HCT116 (cell line): ENCODE data around the gene GPHN. TPM values are rescaled to one million over a fixed set of nuclear protein-coding genes. Genes with fewer than 3 reads are reported as not detected.

Source experiments
- ATAC-seq: fragments of 200-7000 bp; cut with Tn5 transposase; 2 replicates; pipeline ENCODE4 v1.9.1; 2020; ENCODE audit warnings: mild to moderate bottlenecking, moderate library complexity
- BruUV-seq: library from RNA; stranded (reverse); fragments of 400-500 nt; replicated peaks from 2 replicates; lab custom pipeline; 2021; lab: Mats Ljungman, UMichigan
- CTCF ChIA-PET: fragments of 300-600 bp; sonication (Branson Sonifier 250); formaldehyde crosslinking; loops from one replicate; lab custom pipeline; 2021; ENCODE audit warnings: antibody characterized with exemption; lab: Charles Lee
- POLR2A ChIA-PET: fragments of 300-600, 350-600 bp; sonication (Branson Sonifier 250); formaldehyde crosslinking; loops from one replicate; lab custom pipeline; 2021; ENCODE audit warnings: antibody characterized with exemption; lab: Charles Lee
- RAD21 ChIA-PET, 2 experiments: fragments of 300-600 bp; sonication (Branson Sonifier 250); formaldehyde crosslinking; loops; one replicate each; lab custom pipeline; 2023; ENCODE audit warnings: low total read pairs in 2 of 2; ENCODE audit not compliant: uncharacterized antibody in 2 of 2, unreplicated experiment in 2 of 2, low non-redundant PET in 1 of 2; lab: Charles Lee
- DNase-seq: peaks from one replicate; pipeline ENCODE4 v3.0.0-alpha.2; 2010; ENCODE audit warnings: low read depth, low spot score
- H2AFZ ChIP-seq: fragments of 200-600 bp; shearing (Covaris generic), sonication (generic); 2 replicates; pipeline ENCODE4 v1.6.1; 2017; ENCODE audit warnings: low read depth, mixed run types, mixed read lengths, antibody characterized with exemption, low read length; ENCODE audit not compliant: poor library complexity, severe bottlenecking
- H3K27ac ChIP-seq: 2 replicates; pipeline ENCODE4 v1.5.1; 2012; ENCODE audit warnings: low read depth, low read length
- H3K27me3 ChIP-seq: fragments of 200-600 bp; sonication (generic); 2 replicates; pipeline ENCODE4 v1.6.1; 2016; ENCODE audit warnings: mixed run types, low read length, mixed read lengths; ENCODE audit not compliant: insufficient read depth
- H3K36me3 ChIP-seq, 2 experiments: fragments of 200-500 bp in 1 of 2; fragments of 200-600 bp in 1 of 2; sonication (Bioruptor generic) in 1 of 2; sonication (generic) in 1 of 2; 2 replicates each; pipeline versions ENCODE4 v1.5.1 to v1.6.1; 2014 to 2016; ENCODE audit warnings: low read length in 2 of 2, inconsistent platforms in 1 of 2, mixed read lengths in 1 of 2, mixed run types in 1 of 2; ENCODE audit not compliant: insufficient read depth in 2 of 2, control insufficient read depth in 1 of 2
- H3K4me1 ChIP-seq, 2 experiments: fragments of 200-600 bp in 1 of 2; sonication (generic) in 1 of 2; 2 replicates each; pipeline versions ENCODE4 v1.5.1 to v1.6.1; 2012 to 2017; ENCODE audit warnings: low read length in 2 of 2, inconsistent platforms in 1 of 2, mild to moderate bottlenecking in 1 of 2, mixed read lengths in 1 of 2, mixed run types in 1 of 2, moderate library complexity in 1 of 2; ENCODE audit not compliant: insufficient read depth in 2 of 2, control insufficient read depth in 1 of 2
- H3K4me2 ChIP-seq: fragments of 200-600 bp; sonication (generic); 2 replicates; pipeline ENCODE4 v1.6.1; 2017; ENCODE audit warnings: mixed run types, low read length, mixed read lengths
- H3K4me3 ChIP-seq, 2 experiments: fragments of 200-600 bp in 1 of 2; sonication (generic) in 1 of 2; replicated peaks in 1 of 2; 2 replicates each; pipeline ENCODE4 v1.5.1; 2011 to 2016; ENCODE audit warnings: low read length in 2 of 2, control low read depth in 1 of 2, low read depth in 1 of 2, mild to moderate bottlenecking in 1 of 2, mixed read lengths in 1 of 2, mixed run types in 1 of 2
- H3K79me2 ChIP-seq: fragments of 200-600 bp; sonication (generic); 2 replicates; pipeline ENCODE4 v1.6.1; 2017; ENCODE audit warnings: mild to moderate bottlenecking, mixed run types, low read length, moderate library complexity, mixed read lengths; ENCODE audit not compliant: insufficient read depth
- H3K9ac ChIP-seq: fragments of 200-600 bp; sonication (generic); 2 replicates; pipeline ENCODE4 v1.6.1; 2016; ENCODE audit warnings: low read length, mixed read lengths
- H3K9me2 ChIP-seq: fragments of 200-600 bp; sonication (generic), shearing (Covaris generic); 2 replicates; pipeline ENCODE4 v1.6.1; 2017; ENCODE audit warnings: mixed run types, mild to moderate bottlenecking, moderate library complexity; ENCODE audit not compliant: insufficient read depth
- H3K9me3 ChIP-seq, 2 experiments: fragments of 200-500 bp in 1 of 2; fragments of 200-600 bp in 1 of 2; sonication (Bioruptor generic) in 1 of 2; sonication (generic) in 1 of 2; 2 replicates each; pipeline ENCODE4 v1.6.1; 2014 to 2017; ENCODE audit warnings: low read length in 2 of 2, mixed read lengths in 2 of 2, inconsistent platforms in 1 of 2, low read depth in 1 of 2, mild to moderate bottlenecking in 1 of 2, mixed run types in 1 of 2, moderate library complexity in 1 of 2; ENCODE audit not compliant: control insufficient read depth in 1 of 2, insufficient read depth in 1 of 2
- H4K20me1 ChIP-seq: fragments of 200-600 bp; sonication (generic), shearing (Covaris generic); 2 replicates; pipeline ENCODE4 v1.6.1; 2017; ENCODE audit warnings: mixed run types, mild to moderate bottlenecking, moderate library complexity; ENCODE audit not compliant: insufficient read depth
- CBX3 ChIP-seq: IDR thresholded peaks from 2 replicates; pipeline ENCODE4 v1.6.1; 2012; ENCODE audit warnings: low read depth
- CTCF ChIP-seq, 3 experiments: fragments of 200-600 bp in 1 of 3; sonication (generic) in 1 of 3; IDR thresholded peaks in 2 of 3; conservative IDR thresholded peaks in 1 of 3; 2 replicates each; pipeline ENCODE4 v1.5.1; 2012 to 2017; ENCODE audit warnings: low read depth in 2 of 3, low read length in 2 of 3, antibody characterized with exemption in 1 of 3, borderline replicate concordance in 1 of 3, control low read depth in 1 of 3, mild to moderate bottlenecking in 1 of 3, mixed read lengths in 1 of 3, mixed run types in 1 of 3, moderate library complexity in 1 of 3; ENCODE audit not compliant: insufficient read depth in 1 of 3
- ELF1 ChIP-seq: IDR thresholded peaks from 2 replicates; pipeline ENCODE4 v1.6.1; 2012; ENCODE audit warnings: low read depth, borderline replicate concordance
- EZH2 ChIP-seq: fragments of 200-600 bp; sonication (generic); IDR thresholded peaks from 2 replicates; pipeline ENCODE4 v1.6.1; 2017; ENCODE audit warnings: antibody characterized with exemption, mixed run types
- EZH2phosphoT487 ChIP-seq: fragments of 200-600 bp; IDR thresholded peaks from 2 replicates; pipeline ENCODE4 v1.6.1; 2018; ENCODE audit warnings: antibody characterized with exemption, borderline replicate concordance
- FOSL1 ChIP-seq: IDR thresholded peaks from 2 replicates; pipeline ENCODE4 v1.6.1; 2012; ENCODE audit warnings: low read depth
- MAX ChIP-seq: IDR thresholded peaks from 2 replicates; pipeline ENCODE4 v1.6.1; 2012
- POLR2A ChIP-seq: IDR thresholded peaks from 2 replicates; pipeline ENCODE4 v1.7.0; 2011; ENCODE audit warnings: borderline replicate concordance; ENCODE audit not compliant: insufficient read depth, insufficient read length; ENCODE audit errors: extremely low read depth
- RAD21 ChIP-seq: IDR thresholded peaks from 2 replicates; pipeline ENCODE4 v1.6.1; 2012; ENCODE audit warnings: low read depth, mild to moderate bottlenecking
- SP1 ChIP-seq: IDR thresholded peaks from 2 replicates; pipeline ENCODE4 v1.6.1; 2012; ENCODE audit warnings: low read depth
- TCF7L2 ChIP-seq: IDR thresholded peaks from 2 replicates; pipeline ENCODE4 v1.7.0; 2011; ENCODE audit warnings: borderline replicate concordance, inconsistent platforms; ENCODE audit not compliant: insufficient read depth, insufficient read length; ENCODE audit errors: extremely low read depth
- YY1 ChIP-seq: IDR thresholded peaks from 2 replicates; pipeline ENCODE4 v1.6.1; 2011; ENCODE audit warnings: low read length, low read depth, moderate library complexity, mild to moderate bottlenecking; ENCODE audit not compliant: insufficient replicate concordance; ENCODE audit errors: extremely low read depth
- ZBTB33 ChIP-seq: IDR thresholded peaks from 2 replicates; pipeline ENCODE4 v1.6.1; 2011; ENCODE audit warnings: mild to moderate bottlenecking, low read length, moderate library complexity; ENCODE audit not compliant: insufficient replicate concordance; ENCODE audit errors: extremely low read depth
- ZFX ChIP-seq: fragments of 450-650 bp; IDR thresholded peaks from 2 replicates; pipeline ENCODE4 v1.6.1; 2017
- intact Hi-C: fragments of 100-400 bp; cut with micrococcal nuclease; formaldehyde crosslinking; loops from 2 replicates; pipeline ENCODE4 v1.10.0; 2022
- total RNA-seq: library from RNA; stranded (reverse); gene quantifications from one replicate; pipeline ENCODE4 v1.2.1, GENCODE V29; 2021; ENCODE audit not compliant: unreplicated experiment
- TF ChIP-seq, protein P1 (sequence below): IDR thresholded peaks from 2 replicates; pipeline ENCODE4 v1.6.1; 2012

GPHN gene
- total RNA-seq, 1 experiment from 2014 or later, result 43.8 TPM

GRCh38 chr14:66477567-66477966 lies 30.4 kb upstream of the GPHN start:
- ChIA-PET CTCF (no interaction called here), RAD21 (no interaction called here)
- Histone ChIP-seq H3K79me2 (no peaks in the 10 kb centered on the region), H3K4me1 (no peaks in the 10 kb centered on the region), H2AFZ (no peak overlapping the region), H3K27ac (no peak overlapping the region), H3K9me3 (no peaks in the 10 kb centered on the region), H3K9me2 (no peaks in the 10 kb centered on the region)
- BruUV-seq, result no TSS peak
- intact Hi-C loops, result no loop called here
- TF ChIP-seq CBX3 (no peak), MAX (no peak), ZFX (no peak), SP1 (no peak), ELF1 (no peak), EZH2phosphoT487 (no peak), ZBTB33 (no peak), TCF7L2 (no peak), YY1 (no peak), CTCF (IDR thresholded peaks at IDR 0.05 in 2 of 3, conservative IDR thresholded peaks at IDR 0.05 in 1 of 3; ENCODE audit: borderline replicate concordance in 1 of 3, insufficient read depth in 1 of 3, low read depth in 2 of 3, low read length in 2 of 3) (no peak), POLR2A (no peak), RAD21 (no peak), EZH2 (no peak), FOSL1 (no peak)
- TF ChIP-seq, protein P1, sequence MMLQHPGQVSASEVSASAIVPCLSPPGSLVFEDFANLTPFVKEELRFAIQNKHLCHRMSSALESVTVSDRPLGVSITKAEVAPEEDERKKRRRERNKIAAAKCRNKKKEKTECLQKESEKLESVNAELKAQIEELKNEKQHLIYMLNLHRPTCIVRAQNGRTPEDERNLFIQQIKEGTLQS, result no peak
- TF ChIP-seq, all 23 proteins: peak for 0
- no peaks in the 10 kb centered on the region for H3K36me3 ChIP-seq
- H3K9ac ChIP-seq, result no peak overlapping the region
- POLR2A ChIA-PET, result no interaction called here
- ATAC-seq, result no peak
- no peak overlapping the region for H3K4me3 ChIP-seq
- no peak for DNase-seq
- no peaks in the 10 kb centered on the region for H4K20me1 ChIP-seq
- H3K27me3 ChIP-seq, result no peaks in the 10 kb centered on the region
- H3K4me2 ChIP-seq, result no peak overlapping the region
